ENCODE data around the gene WWOX. TPM values are rescaled to one million over a fixed set of nuclear protein-coding genes. Genes with fewer than 3 reads are reported as not detected.

WWOX gene
- total RNA-seq, 1 donor from 2014 or later: 8.6 TPM

- intact Hi-C loops (cut with DNase I): no loop called here
These were observed 901.9 kb downstream of the WWOX start for GRCh38 chr16:79001156-79001967.

GRCh38 chr16:79003026-79003609, 903.7 kb downstream of the WWOX start:
- intact Hi-C loops (cut with DNase I): no loop called here
- no peak for DNase-seq (ENCODE audit: low spot score)

More at GRCh38 chr16:79001156-79001967, 901.9 kb downstream of the WWOX start:
- no peak for DNase-seq (ENCODE audit: low spot score)

- intact Hi-C loops (cut with DNase I): no loop called here
- DNase-seq (ENCODE audit: low spot score): no peak
These were observed 904.9 kb downstream of the WWOX start for GRCh38 chr16:79004309-79004708.

DNA sequence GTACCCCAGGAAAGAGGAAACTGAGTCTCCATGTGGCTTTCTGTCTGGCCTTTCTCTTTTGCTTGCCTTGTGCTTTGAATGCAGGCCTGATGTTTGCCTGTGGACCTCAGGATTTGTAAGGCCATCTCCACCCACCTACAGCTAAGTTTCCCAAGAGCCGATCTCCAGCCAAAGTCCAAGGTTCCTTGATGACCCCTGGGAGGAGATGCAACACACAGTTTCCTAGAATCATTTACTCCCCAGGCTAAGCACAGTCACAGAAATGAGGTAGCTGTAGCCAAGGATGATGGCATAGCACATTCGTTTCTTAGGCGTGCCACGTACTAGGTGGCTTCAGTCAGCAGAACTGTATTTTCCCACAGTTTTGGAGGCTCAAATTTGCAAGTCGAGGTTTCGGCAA, 905.6 kb downstream of the WWOX start:
- no peak for DNase-seq (ENCODE audit: low spot score)
- intact Hi-C loops (cut with DNase I): no loop called here

GRCh38 chr16:79006206-79006605, 906.8 kb downstream of the WWOX start:
- no peak for DNase-seq (ENCODE audit: low spot score)
- intact Hi-C loops (cut with DNase I): no loop called here

GRCh38 chr16:79006765-79007164, 907.3 kb downstream of the WWOX start:
- intact Hi-C loops (cut with DNase I): no loop called here

DNA sequence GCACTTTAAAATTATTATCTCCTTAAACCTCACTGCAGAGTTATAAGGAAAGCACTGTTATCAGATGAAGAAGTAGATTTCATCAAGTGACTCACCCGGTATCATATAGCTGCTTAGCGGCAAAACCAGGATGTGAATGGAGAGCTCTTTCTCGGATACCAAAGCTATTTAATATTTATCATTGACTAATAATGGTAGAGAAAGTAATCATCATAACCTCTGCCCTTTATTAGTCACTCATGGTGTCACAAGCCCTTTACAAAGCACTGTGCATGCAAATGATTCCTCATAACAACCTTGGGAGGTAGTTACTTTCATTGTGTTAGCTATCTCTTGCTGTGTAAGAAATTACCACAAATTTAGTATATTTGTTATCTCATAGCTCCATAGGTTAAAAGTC, 908.2 kb downstream of the WWOX start:
- intact Hi-C loops (cut with DNase I): no loop called here

More at GRCh38 chr16:79006765-79007164, 907.3 kb downstream of the WWOX start:
- DNase-seq (ENCODE audit: low spot score): no peak

DNA sequence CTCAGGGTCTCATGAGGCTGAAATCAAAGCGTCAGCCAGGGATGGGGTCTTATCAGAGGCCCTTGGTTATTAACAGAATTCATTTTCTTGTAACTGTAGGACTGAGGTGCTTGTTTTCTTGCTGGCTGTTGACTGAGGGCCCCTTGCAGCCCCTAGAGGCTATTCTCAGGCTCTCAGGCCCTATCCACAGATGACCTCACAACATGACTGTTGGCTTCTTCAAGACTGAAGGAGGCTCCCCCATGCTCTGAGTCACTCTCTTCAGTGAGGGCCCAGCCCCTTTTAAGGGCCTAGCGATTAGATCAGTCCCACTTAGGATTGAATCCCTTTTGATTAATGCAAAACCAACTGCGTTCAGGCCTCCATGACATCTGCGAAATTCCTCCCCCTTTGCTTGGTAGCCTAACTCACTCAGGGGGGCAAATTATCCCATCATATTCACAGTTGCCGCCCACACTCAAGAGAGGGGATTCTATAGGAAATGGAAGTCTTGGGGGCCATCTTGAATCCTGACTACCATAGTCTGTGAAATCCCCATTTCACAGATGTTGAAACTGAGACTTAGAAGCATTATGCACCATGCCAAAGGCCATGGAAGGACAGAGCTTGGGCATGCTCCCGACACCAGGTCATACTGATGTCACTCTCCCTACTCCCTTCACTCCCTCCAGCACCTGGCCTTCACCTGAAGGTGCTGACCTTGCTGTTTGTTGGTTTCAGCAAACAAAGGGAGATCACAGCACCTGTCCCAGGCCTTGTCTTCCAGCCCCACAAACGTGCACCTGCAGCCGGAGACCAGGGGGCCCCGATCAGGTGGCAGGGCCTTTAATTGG, 908.8 kb downstream of the WWOX start:
- intact Hi-C loops (cut with DNase I): no loop called here

More for the DNA sequence above, 908.2 kb downstream of the WWOX start:
- no peak for DNase-seq (ENCODE audit: low spot score)

GRCh38 chr16:79008869-79009179, 909.4 kb downstream of the WWOX start:
- intact Hi-C loops (cut with DNase I): no loop called here

More for the DNA sequence above, 908.8 kb downstream of the WWOX start:
- DNase-seq (ENCODE audit: low spot score): no peak

GRCh38 chr16:79009896-79010295, 910.4 kb downstream of the WWOX start:
- intact Hi-C loops (cut with DNase I): no loop called here
- DNase-seq (ENCODE audit: low spot score): no peak

More at GRCh38 chr16:79008869-79009179, 909.4 kb downstream of the WWOX start:
- no peak for DNase-seq (ENCODE audit: low spot score)

DNA sequence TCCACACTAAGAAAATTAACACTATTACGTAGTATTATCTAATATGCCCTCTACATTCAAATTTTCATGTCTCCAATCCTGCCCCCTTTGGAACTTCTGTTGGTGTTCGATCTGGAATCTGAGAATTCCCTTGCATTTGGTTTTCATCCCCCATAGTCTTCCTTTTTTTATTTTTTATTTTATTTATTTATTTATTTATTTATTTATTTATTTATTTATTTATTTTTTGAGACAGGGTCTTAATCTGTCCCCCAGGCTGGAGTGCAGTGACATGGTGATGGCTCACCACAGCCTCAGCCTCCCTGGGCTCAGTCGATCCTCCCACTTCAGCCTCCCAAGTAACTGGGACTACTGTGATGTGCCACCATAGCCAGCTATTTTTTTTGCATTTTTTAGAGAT, 911.8 kb downstream of the WWOX start:
- intact Hi-C loops (cut with DNase I): no loop called here
- DNase-seq (ENCODE audit: low spot score): no peak

DNA sequence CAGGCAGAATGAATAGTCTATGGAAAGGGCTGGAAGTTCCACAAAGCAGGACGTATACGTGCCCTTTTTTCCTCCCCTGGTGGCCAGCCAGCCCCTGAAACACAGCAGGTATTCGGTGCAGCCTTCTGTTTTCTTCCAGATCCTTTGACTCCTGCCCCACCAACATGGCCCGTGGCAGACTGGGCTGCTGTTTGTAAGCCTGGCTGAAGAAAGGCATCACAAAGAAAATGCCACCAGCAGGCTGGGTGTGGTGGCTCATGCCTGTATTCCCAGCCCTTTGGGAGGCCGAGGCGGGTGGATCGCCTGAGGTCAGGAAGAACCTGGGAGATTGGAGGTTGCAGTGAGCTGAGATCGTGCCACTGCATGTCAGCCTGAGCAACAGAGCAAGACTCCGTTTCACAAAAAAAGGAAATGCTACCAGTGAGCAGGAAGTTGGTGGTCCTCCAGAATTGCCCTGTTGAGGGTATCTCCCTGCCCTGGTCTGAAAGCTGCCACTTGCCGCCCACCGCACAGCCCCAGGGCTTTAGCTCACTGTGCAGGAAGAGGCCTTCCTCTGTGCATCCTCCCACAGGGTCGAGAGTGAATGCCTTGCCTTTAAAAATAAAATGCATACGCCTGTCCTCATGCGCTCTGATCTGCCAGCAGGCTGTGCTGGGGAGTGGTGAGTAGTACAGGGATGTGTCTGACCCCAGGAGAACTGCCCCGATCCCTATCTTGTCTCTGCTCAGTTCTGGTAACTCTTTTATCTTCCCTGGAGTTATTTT, 913.4 kb downstream of the WWOX start:
- intact Hi-C loops (cut with DNase I): no loop called here
- no peak for DNase-seq (ENCODE audit: low spot score)

DNA sequence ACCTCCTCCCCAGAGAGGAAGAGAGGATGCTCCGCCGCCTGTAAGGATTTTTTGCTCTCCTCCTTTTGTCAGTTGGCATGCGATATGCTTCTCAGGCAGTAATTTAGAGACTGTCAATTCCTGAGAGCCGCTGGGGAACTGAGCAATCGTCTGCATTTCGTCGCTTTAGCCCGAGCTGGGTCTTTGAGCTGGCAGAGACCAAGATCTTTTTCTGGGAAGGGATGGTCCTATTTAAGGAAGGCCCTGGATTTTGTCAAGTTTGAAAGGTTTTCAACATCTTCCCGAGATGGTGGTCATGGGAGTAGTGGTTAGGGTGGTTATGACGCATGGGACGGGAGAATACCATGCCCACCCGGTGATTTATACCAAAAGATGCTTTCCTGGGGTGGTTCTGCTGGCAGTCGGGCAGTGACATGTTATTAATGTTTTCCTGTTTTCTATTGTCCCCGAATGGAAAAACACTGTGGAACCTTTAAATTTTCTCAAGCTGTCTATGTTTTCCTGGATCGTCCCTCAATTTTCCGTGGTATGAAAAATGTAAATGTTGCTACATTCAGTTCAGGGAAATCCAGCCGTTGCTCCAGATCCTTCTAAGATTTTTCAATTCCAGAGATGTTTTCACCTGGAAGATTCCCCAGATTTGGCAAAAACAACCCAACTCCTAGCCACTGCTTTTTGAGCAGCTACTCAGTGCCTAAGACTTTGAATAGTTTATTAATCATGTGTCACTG, 914.6 kb downstream of the WWOX start:
- DNase-seq (ENCODE audit: low spot score): no peak
- intact Hi-C loops (cut with DNase I): no loop called here

DNA sequence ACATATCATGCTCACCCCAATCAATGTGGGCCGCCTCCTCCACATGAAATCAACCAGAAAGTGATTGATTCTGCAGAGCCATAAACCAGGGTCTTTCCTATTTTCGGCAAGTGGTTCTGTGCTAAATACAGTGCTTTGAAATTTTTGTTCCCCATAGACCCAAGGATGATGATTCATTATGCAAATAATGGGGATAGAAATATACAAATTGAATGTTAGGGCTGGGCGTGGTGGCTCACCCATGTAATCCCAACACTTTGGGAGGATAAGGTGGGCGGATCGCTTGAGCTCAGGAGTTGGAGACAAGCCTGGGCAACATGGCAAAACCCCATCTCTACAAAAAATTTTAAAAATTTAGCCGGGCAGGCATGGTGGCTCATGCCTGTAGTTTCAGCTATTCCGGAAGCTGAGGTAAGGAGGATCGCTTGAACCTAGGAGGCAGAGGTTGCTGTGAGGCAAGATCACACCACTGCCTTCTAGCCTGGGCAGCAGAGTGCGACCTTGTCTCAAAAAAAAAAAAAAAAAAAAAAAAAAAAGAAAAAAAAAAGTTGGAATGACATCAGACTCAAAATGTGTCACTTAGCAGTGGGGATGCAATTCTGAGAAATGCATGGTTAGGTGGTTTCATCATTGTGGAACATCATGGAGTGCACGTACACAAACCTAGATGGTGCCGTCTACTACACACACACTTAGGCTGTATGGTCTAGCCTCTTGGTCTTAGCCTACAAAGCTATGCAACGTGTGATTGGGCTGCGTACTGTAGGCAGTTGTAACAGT, 919.4 kb downstream of the WWOX start:
- intact Hi-C loops (cut with DNase I): no loop called here

GRCh38 chr16:79019431-79019830, 920.0 kb downstream of the WWOX start:
- no peak for DNase-seq (ENCODE audit: low spot score)
- intact Hi-C loops (cut with DNase I): no loop called here

More for the DNA sequence above, 919.4 kb downstream of the WWOX start:
- no peak for DNase-seq (ENCODE audit: low spot score)

- intact Hi-C loops (cut with DNase I): no loop called here
- DNase-seq (ENCODE audit: low spot score): no peak
These were observed 922.7 kb downstream of the WWOX start for GRCh38 chr16:79021991-79022630.

DNA sequence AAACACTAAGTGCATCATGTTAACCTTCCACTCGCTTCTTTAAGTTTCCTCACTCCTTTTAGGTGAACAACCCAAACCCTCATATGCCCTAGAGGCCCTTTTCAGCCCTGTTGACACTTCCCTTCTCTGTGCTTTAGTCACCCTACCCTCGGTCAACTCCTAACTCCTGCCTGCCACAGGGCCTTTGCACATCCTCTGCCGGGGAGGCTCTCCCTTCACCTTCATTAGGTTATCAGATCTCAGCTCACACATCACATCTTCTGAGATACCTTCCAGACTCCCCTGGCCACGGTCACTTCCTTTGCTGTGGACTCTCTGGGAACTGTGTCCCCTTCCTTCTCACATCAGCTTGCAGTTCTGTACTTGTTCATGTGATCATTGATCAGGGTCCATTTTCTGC, 926.7 kb downstream of the WWOX start:
- DNase-seq (ENCODE audit: low spot score): no peak
- intact Hi-C loops (cut with DNase I): no loop called here

GRCh38 chr16:79036541-79036940, 937.1 kb downstream of the WWOX start:
- intact Hi-C loops (cut with DNase I): no loop called here
- DNase-seq (ENCODE audit: low spot score): no peak
